ENCODE data around the gene DSCAML1. TPM values are rescaled to one million over a fixed set of nuclear protein-coding genes. Genes with fewer than 3 reads are reported as not detected.

Gene DSCAML1
- total RNA-seq, 1 experiment from 2014 or later, result not detected

- DNase-seq (ENCODE audit: low read depth), result no peak
These were observed 268.8 kb downstream of the DSCAML1 start for GRCh38 chr11:117528097-117528721.

GRCh38 chr11:117527271-117527670 lies 269.7 kb downstream of the DSCAML1 start:
- no peak for DNase-seq (ENCODE audit: low read depth)

GRCh38 chr11:117525866-117526542 lies 271.0 kb downstream of the DSCAML1 start:
- no peak for DNase-seq (ENCODE audit: low read depth)

- DNase-seq (ENCODE audit: low read depth), result no peak
These were observed 272.4 kb downstream of the DSCAML1 start for GRCh38 chr11:117524468-117525183.

GRCh38 chr11:117523680-117524079 lies 273.3 kb downstream of the DSCAML1 start:
- peak; percentile 42 for DNase-seq (ENCODE audit: low read depth)

- DNase-seq (ENCODE audit: low read depth), result no peak
These were observed 275.0 kb downstream of the DSCAML1 start for GRCh38 chr11:117521974-117522373.

GRCh38 chr11:117520966-117521365 lies 276.1 kb downstream of the DSCAML1 start:
- DNase-seq (ENCODE audit: low read depth), result no peak

GRCh38 chr11:117520201-117520600 lies 276.8 kb downstream of the DSCAML1 start:
- DNase-seq (ENCODE audit: low read depth), result no peak

- no peak for DNase-seq (ENCODE audit: low read depth)
These were observed 277.4 kb downstream of the DSCAML1 start for GRCh38 chr11:117519590-117519989.

GRCh38 chr11:117519170-117519569 lies 277.8 kb downstream of the DSCAML1 start:
- no peak for DNase-seq (ENCODE audit: low read depth)

- no peak for DNase-seq (ENCODE audit: low read depth)
These were observed 278.6 kb downstream of the DSCAML1 start for GRCh38 chr11:117518455-117518854.

GRCh38 chr11:117517097-117517496 lies 279.9 kb downstream of the DSCAML1 start:
- DNase-seq (ENCODE audit: low read depth), result no peak

- no peak for DNase-seq (ENCODE audit: low read depth)
These were observed 280.9 kb downstream of the DSCAML1 start for GRCh38 chr11:117515892-117516787.

- DNase-seq (ENCODE audit: low read depth), result no peak
These were observed 282.8 kb downstream of the DSCAML1 start for GRCh38 chr11:117514256-117514655.

GRCh38 chr11:117513666-117514065 lies 283.4 kb downstream of the DSCAML1 start:
- DNase-seq (ENCODE audit: low read depth), result no peak

- DNase-seq (ENCODE audit: low read depth), result no peak
These were observed 285.0 kb downstream of the DSCAML1 start for GRCh38 chr11:117511931-117512539.

GRCh38 chr11:117511483-117511930 lies 285.5 kb downstream of the DSCAML1 start:
- DNase-seq (ENCODE audit: low read depth), result no peak

- no peak for DNase-seq (ENCODE audit: low read depth)
These were observed 286.4 kb downstream of the DSCAML1 start for GRCh38 chr11:117510646-117511045.

GRCh38 chr11:117509543-117509942 lies 287.5 kb downstream of the DSCAML1 start:
- no peak for DNase-seq (ENCODE audit: low read depth)

- no peak for DNase-seq (ENCODE audit: low read depth)
These were observed 290.0 kb downstream of the DSCAML1 start for GRCh38 chr11:117506971-117507370.

All from HT1080 (cell line).